ENCODE data around the gene ARID5B.
A peak's percentile ranks its signal among the peaks of the same experiment; 100 is the strongest.

ARID5B gene

DNA sequence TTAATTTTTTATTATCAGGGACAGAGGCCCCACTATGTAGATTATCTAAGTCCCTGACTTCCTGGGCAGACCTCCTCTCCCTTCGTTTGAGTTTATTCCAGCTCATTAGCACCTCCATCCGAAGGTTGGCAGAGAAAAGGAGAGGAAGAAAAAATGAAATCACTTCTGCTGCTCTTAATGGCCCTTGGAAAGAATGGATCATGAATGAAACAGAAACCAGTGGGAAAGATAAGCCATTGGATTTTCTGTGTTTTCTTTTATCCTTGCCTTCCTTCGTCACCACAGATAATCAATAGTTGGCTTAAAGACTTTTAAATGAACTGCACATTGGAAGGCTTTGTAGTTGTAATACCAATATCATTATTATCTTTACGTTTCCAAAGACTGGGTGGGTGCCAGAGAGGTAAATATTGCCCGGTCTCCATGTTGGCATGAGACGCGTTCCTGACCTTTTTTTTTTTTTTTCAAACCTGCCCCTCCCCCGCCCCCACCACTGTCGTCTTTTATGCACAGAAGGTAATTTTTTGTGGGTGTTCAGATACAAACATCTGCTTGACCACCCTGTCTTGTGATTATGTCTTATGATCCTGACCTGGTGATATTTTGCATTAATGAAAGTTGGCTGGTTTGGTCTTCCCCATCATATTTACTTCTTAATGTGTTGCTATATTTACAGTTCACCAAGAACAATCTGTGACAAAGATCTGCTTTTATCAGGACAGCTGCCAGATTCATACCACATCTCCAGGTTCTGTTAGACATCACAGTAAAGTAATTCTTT, 116.8 kb downstream of the ARID5B start:
- no peaks in the 10 kb centered on the region for H3K79me2 ChIP-seq
- no peaks in the 10 kb centered on the region for H3K36me3 ChIP-seq (ENCODE audit: control insufficient read depth, insufficient read depth, low read length)
- H3K9me3 ChIP-seq (ENCODE audit: control insufficient read depth, low read length) = no peaks in the 10 kb centered on the region
- TF ChIP-seq, protein P1, sequence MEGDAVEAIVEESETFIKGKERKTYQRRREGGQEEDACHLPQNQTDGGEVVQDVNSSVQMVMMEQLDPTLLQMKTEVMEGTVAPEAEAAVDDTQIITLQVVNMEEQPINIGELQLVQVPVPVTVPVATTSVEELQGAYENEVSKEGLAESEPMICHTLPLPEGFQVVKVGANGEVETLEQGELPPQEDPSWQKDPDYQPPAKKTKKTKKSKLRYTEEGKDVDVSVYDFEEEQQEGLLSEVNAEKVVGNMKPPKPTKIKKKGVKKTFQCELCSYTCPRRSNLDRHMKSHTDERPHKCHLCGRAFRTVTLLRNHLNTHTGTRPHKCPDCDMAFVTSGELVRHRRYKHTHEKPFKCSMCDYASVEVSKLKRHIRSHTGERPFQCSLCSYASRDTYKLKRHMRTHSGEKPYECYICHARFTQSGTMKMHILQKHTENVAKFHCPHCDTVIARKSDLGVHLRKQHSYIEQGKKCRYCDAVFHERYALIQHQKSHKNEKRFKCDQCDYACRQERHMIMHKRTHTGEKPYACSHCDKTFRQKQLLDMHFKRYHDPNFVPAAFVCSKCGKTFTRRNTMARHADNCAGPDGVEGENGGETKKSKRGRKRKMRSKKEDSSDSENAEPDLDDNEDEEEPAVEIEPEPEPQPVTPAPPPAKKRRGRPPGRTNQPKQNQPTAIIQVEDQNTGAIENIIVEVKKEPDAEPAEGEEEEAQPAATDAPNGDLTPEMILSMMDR (IDR thresholded peaks at IDR 0.05) = no peak
- H3K27me3 ChIP-seq (ENCODE audit: control insufficient read depth, insufficient read depth, low read length) = no peaks in the 10 kb centered on the region
- H3K9ac ChIP-seq = no peak overlapping the region
- H3K4me1 ChIP-seq = no peaks in the 10 kb centered on the region
- H3K4me2 ChIP-seq (ENCODE audit: low read length) = no peak overlapping the region
- no peak overlapping the region for H3K27ac ChIP-seq
- no peak overlapping the region for H2AFZ ChIP-seq
- H3K4me3 ChIP-seq (ENCODE audit: low read depth, low read length) = no peak overlapping the region

DNA sequence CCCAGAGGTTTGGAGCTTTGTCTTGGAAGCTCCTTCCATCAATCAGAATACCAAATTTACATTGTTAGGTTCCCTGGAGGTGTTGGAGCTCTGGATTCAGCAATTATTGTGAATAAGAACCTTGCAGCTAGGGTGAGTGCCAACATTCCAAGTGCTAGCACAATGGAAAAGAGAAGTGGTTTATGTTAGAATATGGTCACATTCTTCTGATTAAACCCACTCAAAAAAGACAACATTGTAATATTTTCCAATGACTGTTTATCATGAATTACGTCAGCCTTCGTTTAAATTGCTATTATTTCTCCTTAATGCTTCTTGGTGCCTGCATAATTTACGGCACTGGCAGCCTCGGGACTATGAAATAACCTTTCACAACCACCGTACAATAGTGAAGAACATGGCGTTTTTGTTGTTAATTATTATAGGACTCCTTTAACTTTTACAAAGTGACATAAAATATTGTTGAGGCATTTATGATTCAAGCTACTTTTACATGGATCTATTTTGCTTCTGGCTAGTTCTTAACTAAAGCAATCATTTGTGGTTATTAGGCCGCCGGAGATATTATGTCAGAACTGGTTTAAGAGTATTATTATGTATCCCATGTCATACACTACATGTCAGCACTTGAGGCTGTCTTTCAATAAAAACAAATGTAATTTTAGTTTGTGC, 117.7 kb downstream of the ARID5B start:
- TF ChIP-seq, protein P1 (IDR thresholded peaks at IDR 0.05) = no peak
- Histone ChIP-seq H3K27ac (peak overlapping the region; percentile 30), H3K4me3 (ENCODE audit: low read depth, low read length) (no peak overlapping the region), H2AFZ (no peak overlapping the region), H3K79me2 (no peaks in the 10 kb centered on the region), H3K4me1 (no peaks in the 10 kb centered on the region), H3K4me2 (ENCODE audit: low read length) (no peak overlapping the region), H3K9me3 (ENCODE audit: control insufficient read depth, low read length) (no peaks in the 10 kb centered on the region), H3K27me3 (ENCODE audit: control insufficient read depth, insufficient read depth, low read length) (no peaks in the 10 kb centered on the region), H3K9ac (no peak overlapping the region), H3K36me3 (ENCODE audit: control insufficient read depth, insufficient read depth, low read length) (no peaks in the 10 kb centered on the region)

DNA sequence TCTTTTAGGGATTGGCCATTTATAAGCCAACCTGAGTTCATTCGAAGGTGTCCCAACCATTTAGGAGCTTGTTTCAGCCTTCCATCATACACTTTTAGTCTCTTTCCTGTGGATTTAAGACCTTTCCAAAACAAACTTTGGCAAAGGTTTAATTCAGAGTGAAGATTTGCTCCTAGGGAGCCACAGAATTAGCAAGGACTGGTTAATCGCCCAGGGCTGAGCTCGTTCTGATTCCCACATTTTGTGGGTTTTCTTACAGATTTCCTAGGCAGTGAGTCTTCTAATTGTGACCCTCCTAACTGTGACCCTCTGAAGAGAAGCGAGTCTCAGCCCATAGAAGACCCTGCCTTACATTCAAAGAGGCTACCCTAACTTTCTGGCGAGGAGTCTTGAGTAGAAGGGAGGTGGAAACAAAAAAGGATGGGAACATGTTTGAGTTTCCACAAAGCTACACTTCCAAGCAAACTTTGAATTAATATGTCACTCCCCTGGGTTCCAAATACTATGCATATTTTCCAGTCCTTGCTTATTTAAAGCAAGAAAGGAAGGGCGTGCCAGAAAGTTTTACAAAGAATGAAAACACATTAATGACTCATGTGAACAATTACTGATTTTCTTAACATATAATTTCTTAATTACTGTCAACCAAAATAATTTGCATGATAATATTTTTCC, 118.3 kb downstream of the ARID5B start:
- no peaks in the 10 kb centered on the region for H3K36me3 ChIP-seq (ENCODE audit: control insufficient read depth, insufficient read depth, low read length)
- H2AFZ ChIP-seq = no peak overlapping the region
- TF ChIP-seq, protein P1 (IDR thresholded peaks at IDR 0.05) = no peak
- no peaks in the 10 kb centered on the region for H3K4me1 ChIP-seq
- H3K27me3 ChIP-seq (ENCODE audit: control insufficient read depth, insufficient read depth, low read length) = no peaks in the 10 kb centered on the region
- no peak overlapping the region for H3K4me2 ChIP-seq (ENCODE audit: low read length)
- H3K9me3 ChIP-seq (ENCODE audit: control insufficient read depth, low read length) = no peaks in the 10 kb centered on the region
- no peak overlapping the region for H3K4me3 ChIP-seq (ENCODE audit: low read depth, low read length)
- H3K27ac ChIP-seq = peak overlapping the region; percentile 30
- H3K79me2 ChIP-seq = no peaks in the 10 kb centered on the region
- H3K9ac ChIP-seq = no peak overlapping the region

DNA sequence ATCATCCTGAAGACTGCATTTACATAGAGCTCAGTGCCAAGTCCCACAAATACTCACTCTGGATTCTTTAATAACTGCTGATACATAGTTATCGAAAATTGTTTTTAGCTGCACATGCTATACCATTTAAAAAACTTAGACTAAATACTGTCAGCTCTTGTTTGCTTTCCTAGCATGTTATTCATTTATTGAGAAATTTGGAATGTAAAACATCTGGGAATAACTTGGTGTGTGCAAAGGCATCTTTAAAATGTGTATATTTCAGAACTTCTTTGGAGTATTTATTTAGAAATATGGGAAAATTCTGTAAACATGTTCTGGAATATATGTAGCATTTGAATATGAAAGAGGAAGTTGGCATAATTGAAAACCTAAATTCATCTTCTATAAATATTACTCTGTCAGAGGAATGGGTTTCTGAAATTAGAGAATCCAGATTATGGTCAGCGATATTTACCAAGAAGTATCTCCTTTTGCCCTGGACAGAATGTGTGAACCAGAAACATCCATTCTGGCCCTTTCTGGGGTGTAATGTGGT, 119.7 kb downstream of the ARID5B start:
- TF ChIP-seq, protein P1 (IDR thresholded peaks at IDR 0.05) = no peak
- Histone ChIP-seq H3K36me3 (ENCODE audit: control insufficient read depth, insufficient read depth, low read length) (no peaks in the 10 kb centered on the region), H3K4me2 (ENCODE audit: low read length) (no peak overlapping the region), H3K4me3 (ENCODE audit: low read depth, low read length) (no peak overlapping the region), H2AFZ (no peak overlapping the region), H3K9ac (no peak overlapping the region), H3K27me3 (ENCODE audit: control insufficient read depth, insufficient read depth, low read length) (no peaks in the 10 kb centered on the region), H3K79me2 (no peaks in the 10 kb centered on the region), H3K27ac (no peak overlapping the region), H3K9me3 (ENCODE audit: control insufficient read depth, low read length) (no peaks in the 10 kb centered on the region), H3K4me1 (no peaks in the 10 kb centered on the region)

Measured in parathyroid adenoma (tissue), 2 donors.